BJ (cell line): Measurements from ENCODE around the gene KLF16. TPM values are rescaled to one million over a fixed set of nuclear protein-coding genes. Genes with fewer than 3 reads are reported as not detected.

Experiments
- CTCF ChIA-PET: fragments of 350-600 bp; formaldehyde crosslinking; extraction: SDS; loops from one replicate; lab custom pipeline; 2021; ENCODE audit warnings: antibody characterized with exemption, inconsistent platforms; lab: Yijun Ruan, JAX
- POLR2A ChIA-PET: fragments of 300-600 bp; sonication (Branson Sonifier 250); formaldehyde crosslinking; extraction: SDS; loops from one replicate; lab custom pipeline; 2021; ENCODE audit warnings: antibody characterized with exemption; lab: Charles Lee
- DNase-seq: peaks from one replicate; pipeline ENCODE4 v3.0.0-alpha.2; 2011; ENCODE audit warnings: low read depth
- H3K27me3 ChIP-seq: 2 replicates; pipeline ENCODE4 v1.6.0; 2011; ENCODE audit warnings: low read length; ENCODE audit not compliant: control insufficient read depth, insufficient read depth
- H3K36me3 ChIP-seq: 2 replicates; pipeline ENCODE4 v1.5.1; 2011; ENCODE audit warnings: low read length; ENCODE audit not compliant: control insufficient read depth, insufficient read depth
- H3K4me3 ChIP-seq: 2 replicates; pipeline ENCODE4 v1.5.1; 2011; ENCODE audit warnings: low read depth, mild to moderate bottlenecking, control low read depth, low read length
- CTCF ChIP-seq: IDR thresholded peaks from 2 replicates; pipeline ENCODE4 v1.5.1; 2011; ENCODE audit warnings: low read depth, mild to moderate bottlenecking, control low read depth, inconsistent platforms, low read length, moderate library complexity; ENCODE audit not compliant: insufficient read depth
- polyA plus RNA-seq: library from polyadenylated mRNA; depleted of rRNA; stranded (reverse); fragments of >200 nt; gene quantifications from 2 replicates; pipeline ENCODE4 v1.2.3, GENCODE V29; 2011

The KLF16 gene
- polyA plus RNA-seq, 1 experiment, result 5.7 TPM

- no peaks in the 10 kb centered on the region for H3K27me3 ChIP-seq
- TF ChIP-seq CTCF, result no peak
- DNase-seq, result no peak
- H3K36me3 ChIP-seq, result peaks cover 3% of the 10 kb centered on the region
- H3K4me3 ChIP-seq, result peak overlapping the region; percentile 91
- ChIA-PET POLR2A (no interaction called here), CTCF (interaction anchor here (0.6 to 2.6 kb wide), 4 partner anchors 9 to 33 kb away, joined by 3 to 19 read pairs (median 6); no protein-coding TSS in a partner anchor)
Measured at GRCh38 chr19:1846517-1847204, 16.7 kb downstream of the KLF16 start.

GRCh38 chr19:1845642-1846041 is 17.7 kb downstream of the KLF16 start:
- POLR2A ChIA-PET, result no interaction called here
- no peaks in the 10 kb centered on the region for H3K27me3 ChIP-seq
- CTCF ChIA-PET, result interaction anchor here (1.1 to 2.6 kb wide), 4 partner anchors 8 to 32 kb away, joined by 3 to 19 read pairs (median 6); no protein-coding TSS in a partner anchor

DNA sequence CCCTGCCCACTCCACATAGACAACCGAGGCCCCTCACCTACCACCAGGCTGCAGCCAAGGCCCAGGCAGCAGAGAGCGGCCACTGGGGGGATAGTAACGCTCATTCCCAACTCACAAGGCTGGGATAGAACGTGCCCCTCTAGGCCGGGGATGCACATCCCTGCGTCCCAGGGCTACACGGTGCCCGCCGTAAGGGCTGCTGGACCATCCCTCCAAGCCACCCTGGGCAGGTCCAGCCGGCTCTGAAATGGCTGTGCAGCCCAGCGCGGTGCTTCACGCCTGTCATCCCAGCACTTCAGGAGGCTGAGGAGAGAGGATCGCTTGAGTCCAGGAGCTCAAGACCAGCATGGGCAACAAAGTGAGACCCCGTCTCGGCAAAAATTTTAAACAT is 18.3 kb downstream of the KLF16 start:
- H3K4me3 ChIP-seq, result no peak overlapping the region
- DNase-seq, result no peak
- H3K27me3 ChIP-seq, result no peaks in the 10 kb centered on the region
- POLR2A ChIA-PET, result no interaction called here
- CTCF ChIA-PET, result interaction anchor here (1.1 to 2.6 kb wide), 2 partner anchors 10 to 19 kb away, joined by 3 to 7 read pairs; no protein-coding TSS in a partner anchor
- peaks cover 2% of the 10 kb centered on the region for H3K36me3 ChIP-seq
- no peak for TF ChIP-seq CTCF

More at GRCh38 chr19:1845642-1846041, 17.7 kb downstream of the KLF16 start:
- no peak for DNase-seq
- H3K36me3 ChIP-seq, result peaks cover 2% of the 10 kb centered on the region
- TF ChIP-seq CTCF, result no peak
- H3K4me3 ChIP-seq, result no peak overlapping the region

DNA sequence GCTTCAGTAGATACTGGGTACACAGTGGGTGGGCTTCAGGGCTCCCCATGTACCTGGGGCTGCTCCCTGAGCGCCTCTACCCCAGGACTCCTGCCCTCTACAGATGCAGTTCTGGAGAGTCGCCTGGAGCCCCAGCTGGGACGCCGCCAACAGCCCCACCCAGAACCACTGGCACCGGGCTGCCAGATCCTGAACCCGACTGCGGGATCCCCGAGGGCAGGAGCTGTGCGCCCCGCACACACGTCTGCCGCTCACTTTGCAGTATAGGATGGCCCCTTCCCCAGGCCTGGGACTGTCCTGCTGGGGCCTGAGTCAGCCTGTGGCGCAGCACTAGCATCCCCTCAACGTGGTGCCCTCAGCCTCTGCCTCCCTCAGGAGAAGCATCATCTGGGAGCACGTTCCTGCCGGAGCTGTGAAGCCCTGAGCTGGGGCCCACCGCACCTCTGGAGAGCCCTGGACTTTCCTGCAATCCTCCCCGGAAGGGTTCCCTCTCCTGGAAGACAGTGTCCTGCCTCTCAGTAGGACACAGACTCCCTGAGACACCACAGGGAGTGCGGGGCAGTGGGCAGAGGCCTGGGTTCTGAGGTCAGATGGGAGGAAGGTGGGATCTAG is 18.8 kb downstream of the KLF16 start:
- Histone ChIP-seq H3K27me3 (no peaks in the 10 kb centered on the region), H3K36me3 (peaks cover 2% of the 10 kb centered on the region), H3K4me3 (no peak overlapping the region)
- ChIA-PET CTCF (interaction anchor here (0.5 to 7.8 kb wide), 3 partner anchors 15 to 19 kb away, joined by 3 to 79 read pairs (median 5); no protein-coding TSS in a partner anchor), POLR2A (no interaction called here)
- TF ChIP-seq CTCF, result no peak
- no peak for DNase-seq

- CTCF ChIA-PET, result interaction anchor here (0.5 to 7.8 kb wide), 3 partner anchors 14 to 18 kb away, joined by 3 to 79 read pairs (median 5); no protein-coding TSS in a partner anchor
- Histone ChIP-seq H3K4me3 (no peak overlapping the region), H3K36me3 (peaks cover 5% of the 10 kb centered on the region), H3K27me3 (no peaks in the 10 kb centered on the region)
- no peak for TF ChIP-seq CTCF
- DNase-seq, result no peak
- POLR2A ChIA-PET, result no interaction called here
Measured at GRCh38 chr19:1843646-1844394, 19.6 kb downstream of the KLF16 start.
